Fibroblast of peridontal ligament (primary cell): Measurements from ENCODE around the gene CCNT2.
"Not testable (repeated sequence)": the region's sequence is repeated elsewhere in the genome, so short reads cannot be mapped to it uniquely, and the experiment has no call there.

Experiments used
- DNase-seq: peaks from one replicate; pipeline ENCODE4 v3.0.0-alpha.2; 2010; ENCODE audit errors: extremely low read depth

CCNT2 gene

DNA sequence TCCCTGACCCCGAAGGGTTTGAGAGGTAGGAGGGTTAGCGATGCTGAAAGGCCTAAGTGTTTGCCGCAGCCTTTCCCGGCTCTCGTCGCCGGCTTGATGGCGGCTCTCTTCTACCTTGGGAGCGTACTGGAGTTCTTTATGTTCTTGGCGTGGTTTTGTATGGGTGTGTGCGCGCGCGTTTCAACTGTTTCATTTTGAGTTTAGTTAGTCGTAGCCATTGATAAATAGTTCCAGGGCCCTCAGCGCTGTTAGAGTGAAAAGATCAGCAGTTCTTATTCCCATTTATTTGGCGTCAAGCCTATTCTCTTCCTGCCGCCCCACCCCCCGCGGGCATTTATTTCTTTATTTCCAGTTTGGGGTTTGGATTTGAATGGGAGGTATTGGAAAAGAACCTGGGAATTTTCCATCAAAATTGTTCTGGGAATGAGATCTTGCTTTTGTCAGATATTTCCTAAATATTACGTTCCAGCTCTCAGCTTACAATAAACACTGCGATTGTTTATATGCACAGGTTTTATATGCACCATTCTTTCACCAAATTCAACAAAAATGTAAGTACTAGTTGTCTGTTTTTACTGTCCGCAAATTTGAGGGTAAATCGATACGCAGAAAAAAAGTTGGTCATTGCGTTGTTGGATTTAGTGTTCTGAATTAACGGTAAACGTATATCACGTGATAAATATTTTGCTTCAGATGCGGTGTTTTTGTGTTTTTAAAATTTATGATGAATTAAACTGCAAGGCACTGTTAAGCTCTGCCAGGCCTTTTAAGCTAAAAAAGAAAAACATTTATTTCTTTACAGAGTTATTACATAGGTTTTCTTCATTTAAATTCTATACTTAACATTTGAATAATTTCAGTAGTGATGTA, 954 bp downstream of the CCNT2 start:
- DNase-seq, result peak; percentile 35

DNA sequence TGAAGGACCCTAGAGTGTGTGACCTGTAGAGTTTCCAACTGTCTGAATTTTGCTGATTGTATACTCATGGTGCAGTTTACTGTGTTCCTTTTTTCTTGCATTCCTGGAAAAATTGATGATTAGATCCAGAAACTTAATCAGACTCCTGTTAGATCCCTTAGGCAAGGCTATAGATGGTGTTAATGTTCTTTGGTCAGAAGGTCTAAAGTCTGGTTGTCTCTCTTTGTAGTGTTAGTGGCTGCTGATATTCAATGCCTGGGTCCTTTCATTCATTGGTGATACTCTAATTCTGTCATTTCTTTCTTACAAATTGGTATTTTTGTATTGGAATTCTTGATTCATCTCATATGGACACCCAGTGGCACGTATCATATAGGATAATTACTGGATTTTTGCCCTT, 6.3 kb downstream of the CCNT2 start:
- no peak for DNase-seq

DNA sequence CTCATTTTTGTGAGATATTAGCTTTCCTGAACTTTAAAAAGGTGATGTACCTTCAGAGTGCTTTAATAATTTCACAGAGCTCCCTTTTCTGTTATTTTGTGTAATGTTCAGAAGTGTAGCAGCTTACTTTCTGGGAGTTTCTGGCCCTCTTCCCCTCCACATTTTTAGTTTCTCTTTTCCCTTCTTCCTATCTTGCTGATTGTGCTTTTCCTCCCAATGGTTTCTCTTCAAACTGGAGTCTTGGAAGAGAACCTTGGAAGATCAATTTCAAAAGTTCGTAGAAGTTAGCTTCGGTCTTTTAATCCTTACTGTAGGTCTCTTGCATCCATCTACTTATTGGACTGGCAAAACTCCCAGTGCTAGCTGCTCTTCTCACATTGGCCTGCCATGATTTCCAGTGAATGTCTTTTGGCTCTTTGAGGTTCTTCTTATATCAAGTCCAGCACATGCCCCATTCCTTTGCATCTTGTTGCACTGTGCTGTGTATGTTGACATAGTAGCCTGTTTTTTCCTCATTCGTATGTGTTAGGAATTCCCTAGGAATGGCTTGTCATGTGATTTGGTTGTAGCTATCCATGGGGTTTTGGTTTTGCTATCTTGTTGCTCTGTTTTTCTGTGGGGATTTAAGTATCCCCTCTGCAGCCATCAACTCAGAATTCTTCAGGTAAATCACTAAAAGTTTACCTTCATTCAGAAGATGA, 7.8 kb downstream of the CCNT2 start:
- peak; percentile 41 for DNase-seq

DNA sequence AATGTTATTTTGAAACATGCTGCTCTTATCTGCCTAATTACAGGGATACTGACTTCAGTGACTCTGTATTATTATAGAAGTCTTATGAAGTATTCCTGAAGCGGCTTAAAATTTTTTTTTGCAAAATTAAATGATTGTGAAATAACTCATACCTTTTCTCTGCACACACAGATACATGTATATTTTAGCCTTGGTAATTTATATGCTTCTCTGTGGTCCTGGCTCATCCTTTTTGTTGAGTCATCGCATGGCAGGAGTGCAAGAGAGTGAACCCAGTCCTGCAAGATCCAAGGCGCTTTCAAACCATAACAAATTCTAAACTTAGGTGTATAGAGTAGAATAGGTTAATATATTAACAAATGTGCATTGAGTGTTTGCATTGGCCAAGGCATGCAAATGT, 8.6 kb downstream of the CCNT2 start:
- peak; percentile 33 for DNase-seq

DNA sequence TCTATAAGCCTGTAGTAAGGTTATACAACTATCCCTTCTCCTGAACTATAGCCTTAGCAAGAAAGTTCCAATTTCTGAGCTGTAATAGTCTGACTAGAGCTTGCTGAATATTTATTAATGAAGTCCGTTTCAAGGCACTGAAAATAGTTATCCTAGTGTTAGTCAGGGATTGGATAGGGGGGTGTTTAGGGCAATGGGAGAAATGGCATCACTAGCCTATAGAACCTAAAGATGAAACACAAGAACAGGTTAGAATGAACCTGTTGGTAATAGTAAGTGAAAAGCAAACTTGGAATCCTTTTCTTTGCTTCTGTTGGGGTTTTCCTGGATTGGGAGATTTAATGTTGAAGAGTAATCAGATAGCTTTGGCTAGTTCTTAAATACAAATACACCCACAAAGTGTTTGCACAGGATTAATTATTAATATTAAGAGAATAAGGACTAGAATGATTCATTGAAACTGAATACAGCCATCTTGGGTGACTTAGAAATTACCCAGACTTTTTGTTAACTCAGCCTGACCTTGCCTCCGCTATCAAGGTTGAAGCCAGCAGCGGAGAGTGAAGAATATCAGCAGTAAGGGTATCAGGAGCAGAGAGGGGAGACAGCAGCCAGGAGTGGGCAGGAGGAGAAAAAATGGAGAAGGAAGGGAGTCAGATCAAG, 14.4 kb downstream of the CCNT2 start:
- DNase-seq, result no peak

DNA sequence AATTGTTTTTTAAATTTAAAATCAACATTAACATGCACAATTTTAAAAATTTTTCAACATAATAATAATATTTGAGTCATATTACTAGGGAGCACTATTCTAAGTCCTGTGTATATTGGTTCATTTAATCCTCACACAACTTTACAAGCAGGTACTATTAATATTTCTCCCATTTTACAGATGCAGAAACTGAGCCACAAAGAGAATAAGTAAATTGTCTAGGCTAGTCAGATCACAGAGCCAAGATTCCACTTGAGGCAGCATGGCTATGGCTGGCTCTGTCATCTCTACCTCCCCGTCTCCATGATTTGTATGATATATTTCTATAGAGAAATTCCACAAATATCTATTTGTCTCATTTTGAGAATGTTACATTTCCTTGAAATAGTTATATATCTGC, 15.1 kb downstream of the CCNT2 start:
- DNase-seq, result no peak

DNA sequence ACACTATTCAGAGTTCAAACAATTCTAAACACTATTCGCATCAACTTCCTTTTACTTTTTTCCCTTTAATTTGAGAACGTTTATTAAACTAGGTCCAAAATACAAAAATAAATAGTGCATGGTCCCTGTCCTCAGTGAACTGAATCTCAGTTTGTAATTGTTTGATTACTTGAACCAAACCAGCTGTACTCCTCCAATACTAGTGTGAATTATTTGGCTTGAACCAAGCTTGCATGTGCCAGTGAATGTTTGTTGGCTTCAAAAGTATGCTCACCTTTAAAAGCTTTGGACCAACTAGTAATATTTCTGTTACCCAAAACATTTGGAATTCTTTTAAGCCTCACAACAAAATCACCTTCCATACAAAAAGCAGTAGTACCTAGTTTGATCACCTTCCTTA, 15.5 kb downstream of the CCNT2 start:
- DNase-seq, result no peak

DNA sequence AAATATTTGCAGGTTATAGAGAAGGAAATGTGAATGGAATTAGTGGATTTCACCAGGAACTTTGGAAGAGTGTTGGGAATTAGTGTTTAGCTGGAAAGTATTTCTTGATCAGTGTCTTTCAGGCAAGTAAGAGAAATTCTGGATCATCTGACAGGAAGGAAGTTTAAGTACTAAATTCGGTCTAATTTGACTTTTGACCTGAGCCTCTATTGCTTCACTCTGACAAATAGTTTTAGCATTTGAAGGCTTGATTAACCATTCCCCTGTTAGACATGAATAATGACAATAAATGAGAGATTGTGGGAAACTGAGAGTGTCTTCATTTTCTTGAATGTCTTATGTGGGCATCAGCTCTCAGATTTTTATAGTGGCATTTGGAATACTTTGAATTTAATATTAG, 16.0 kb downstream of the CCNT2 start:
- DNase-seq, result no peak

DNA sequence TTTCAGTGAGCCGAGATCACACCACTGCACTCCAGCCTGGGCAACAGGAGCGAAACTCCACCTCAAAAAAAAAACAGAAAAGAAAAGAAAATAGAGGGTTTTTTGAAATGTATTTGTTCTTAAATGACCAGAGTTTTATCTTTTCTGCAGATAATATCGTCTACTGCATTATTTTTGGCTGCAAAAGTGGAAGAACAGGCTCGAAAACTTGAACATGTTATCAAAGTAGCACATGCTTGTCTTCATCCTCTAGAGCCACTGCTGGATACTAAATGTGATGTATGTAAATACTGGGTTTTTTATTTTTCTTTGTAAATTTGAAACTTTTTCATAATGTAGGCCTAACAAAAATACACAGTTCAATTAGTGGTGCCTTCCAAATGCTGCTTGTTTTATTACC, 18.1 kb downstream of the CCNT2 start:
- DNase-seq, result no peak

DNA sequence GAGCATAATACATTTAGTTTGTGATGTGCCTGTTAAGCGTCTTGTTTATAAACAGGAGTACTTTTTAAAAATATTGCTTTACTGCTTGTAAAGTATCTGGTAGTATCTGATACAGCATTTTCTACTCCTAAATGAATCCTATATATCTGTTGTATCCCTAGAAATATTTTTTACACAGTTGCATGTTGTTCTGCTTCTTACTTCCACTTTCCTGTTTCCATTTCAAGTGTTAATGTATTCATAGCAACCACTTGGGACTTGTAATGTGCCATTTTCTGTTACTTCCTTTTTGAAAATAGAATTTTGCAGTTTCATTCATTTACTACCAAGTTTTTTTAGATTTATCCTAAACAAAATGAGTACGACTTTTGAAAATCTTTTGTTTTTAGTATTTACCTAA, 24.9 kb downstream of the CCNT2 start:
- no peak for DNase-seq

DNA sequence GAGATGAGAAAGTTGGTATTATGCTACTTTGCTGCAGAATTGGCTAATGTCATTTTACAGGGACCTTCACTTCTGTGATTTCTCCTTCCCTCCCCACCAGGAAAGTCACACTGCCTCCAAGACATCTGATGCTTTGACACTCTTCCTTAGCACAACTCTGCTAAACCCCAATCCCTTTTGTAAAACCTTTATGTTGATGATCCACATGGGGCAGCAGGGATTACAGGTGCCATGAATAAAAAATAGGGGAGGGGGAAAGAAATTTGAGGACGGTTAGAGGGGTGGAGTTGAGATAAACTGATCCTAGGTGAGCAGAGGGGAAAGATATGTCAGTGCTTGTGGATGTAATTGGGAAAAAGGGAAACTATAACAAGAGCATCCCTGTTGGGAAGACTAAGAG, 26.4 kb downstream of the CCNT2 start:
- DNase-seq, result no peak

DNA sequence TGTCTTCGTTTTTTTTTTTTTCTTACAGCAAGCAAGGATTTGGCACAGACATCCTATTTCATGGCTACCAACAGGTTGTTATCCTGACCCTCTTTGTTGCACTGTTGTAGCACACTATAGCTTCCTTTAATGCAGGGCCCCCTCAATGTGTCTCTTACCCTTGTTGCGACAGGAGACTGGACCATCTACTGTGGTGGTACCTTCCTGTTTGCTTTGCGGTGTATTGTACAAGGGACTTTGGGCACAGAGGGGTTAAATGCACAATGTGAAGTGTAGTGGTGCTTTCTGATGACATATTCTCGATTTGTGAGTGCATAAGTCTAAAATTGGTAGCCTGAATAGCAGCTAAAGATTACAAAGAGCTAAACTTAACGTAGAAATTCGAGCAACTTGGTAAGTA, 27.5 kb downstream of the CCNT2 start:
- DNase-seq, result no peak

DNA sequence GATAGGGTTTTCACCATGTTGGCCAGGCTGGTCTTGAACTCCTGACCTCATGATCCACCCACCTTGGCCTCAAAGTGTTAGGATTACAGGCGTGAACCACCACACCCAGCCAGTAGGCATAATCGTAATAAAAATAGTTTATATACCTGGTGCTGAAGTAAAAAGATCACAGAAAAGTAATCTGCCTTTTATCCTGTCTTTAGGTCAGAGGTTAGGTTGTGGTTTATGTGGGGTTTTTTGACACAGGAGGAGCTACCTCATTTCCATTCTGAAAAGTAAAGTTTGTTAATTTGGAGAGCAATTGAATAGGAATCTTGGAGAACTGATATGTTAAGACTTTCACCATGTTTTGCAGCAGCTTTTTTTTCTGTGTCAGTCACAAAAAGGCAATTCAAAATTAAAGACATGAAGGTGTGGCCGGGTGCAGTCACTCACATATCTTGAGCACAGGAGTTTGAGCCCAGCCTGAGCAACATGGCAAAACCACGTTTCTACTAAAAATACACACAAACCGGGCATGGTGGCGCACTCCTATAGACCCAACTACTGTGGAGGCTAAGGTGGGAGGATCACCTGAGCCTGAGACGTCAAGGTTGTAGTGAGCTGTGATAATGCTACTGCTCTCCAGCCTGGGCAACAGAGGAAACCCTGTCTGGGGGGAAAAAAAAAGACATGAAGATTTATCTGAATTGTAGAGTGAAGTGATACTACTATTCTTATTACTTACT, 31.5 kb downstream of the CCNT2 start:
- DNase-seq, result no peak

DNA sequence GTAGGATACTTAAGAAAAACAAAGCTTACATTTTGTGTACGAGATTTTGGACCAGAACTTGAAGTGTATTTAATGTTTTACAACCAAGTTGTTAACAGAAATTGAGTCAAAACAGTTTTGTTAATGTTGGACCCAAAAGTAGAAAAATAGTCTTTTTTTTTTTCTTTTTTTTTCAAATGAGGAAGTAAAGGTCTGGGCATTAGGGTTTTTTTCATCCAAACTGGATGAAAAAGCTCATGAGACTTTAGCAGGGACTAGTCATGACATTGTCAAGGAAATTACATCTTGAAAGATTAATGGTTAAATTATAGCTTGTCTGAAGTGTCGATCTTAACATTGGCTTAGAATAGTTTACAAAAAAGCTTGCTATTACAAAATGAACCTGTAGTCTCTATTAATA, 32.3 kb downstream of the CCNT2 start:
- DNase-seq, result no peak

DNA sequence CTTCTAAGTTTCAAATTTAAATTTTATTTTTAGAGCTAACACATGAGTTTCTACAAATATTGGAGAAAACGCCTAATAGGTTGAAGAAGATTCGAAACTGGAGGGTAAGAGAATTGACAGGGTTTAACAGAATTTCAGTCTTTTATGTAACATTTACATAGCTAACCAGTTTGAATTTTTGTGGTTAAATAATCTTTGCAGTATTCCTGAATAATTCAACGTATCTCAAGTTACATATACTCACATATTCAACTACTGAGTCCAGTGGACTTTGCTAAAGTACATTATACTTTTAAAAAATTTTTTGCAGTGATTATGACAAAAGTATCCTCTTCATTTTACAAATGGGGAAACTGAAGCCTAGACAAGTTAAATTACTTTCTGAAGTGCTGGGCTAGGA, 34.0 kb downstream of the CCNT2 start:
- peak; percentile 44 for DNase-seq

DNA sequence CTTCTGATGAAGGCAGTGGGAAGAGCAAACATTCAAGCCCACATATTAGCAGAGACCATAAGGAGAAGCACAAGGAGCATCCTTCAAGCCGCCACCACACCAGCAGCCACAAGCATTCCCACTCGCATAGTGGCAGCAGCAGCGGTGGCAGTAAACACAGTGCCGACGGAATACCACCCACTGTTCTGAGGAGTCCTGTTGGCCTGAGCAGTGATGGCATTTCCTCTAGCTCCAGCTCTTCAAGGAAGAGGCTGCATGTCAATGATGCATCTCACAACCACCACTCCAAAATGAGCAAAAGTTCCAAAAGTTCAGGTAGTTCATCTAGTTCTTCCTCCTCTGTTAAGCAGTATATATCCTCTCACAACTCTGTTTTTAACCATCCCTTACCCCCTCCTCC, 35.4 kb downstream of the CCNT2 start:
- no peak for DNase-seq

DNA sequence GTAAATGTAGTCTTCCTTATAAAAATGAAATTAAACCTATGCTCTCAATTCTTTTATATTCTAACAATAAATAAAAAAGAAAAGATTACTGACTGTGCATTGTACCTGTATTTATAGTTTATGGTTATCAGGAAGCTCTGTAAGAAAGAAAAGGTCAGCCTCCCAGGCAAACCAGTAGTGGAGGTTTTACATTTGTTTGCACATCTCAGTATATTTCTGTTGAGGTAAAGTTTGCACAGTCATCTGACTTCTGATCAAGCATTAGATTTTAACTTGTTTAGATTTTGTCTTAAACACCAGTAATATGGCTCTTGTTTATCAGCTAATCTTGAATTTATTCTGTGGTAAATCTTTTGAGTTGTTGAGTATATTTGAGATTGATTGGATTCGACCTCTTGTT, 37.1 kb downstream of the CCNT2 start:
- no peak for DNase-seq

DNA sequence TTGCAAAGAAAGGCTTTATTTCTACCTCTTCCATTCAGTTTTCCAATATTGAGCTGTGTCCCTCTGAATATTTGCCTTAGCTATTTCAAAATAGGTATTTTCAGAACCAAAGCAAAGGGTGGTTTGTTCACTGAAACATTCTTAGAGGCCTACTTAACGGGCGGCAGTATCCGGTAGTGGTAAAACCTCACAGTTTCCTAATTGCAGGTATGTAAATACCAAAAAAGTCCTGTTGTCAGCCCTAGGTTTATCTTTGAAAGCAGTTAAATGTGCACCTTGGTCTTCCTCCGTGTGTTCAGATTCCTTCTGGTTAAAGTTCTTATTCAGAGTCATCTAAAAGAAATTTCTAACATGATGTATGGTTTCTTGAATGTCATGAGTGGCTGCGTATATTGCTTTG, 38.9 kb downstream of the CCNT2 start:
- DNase-seq, result no peak

DNA sequence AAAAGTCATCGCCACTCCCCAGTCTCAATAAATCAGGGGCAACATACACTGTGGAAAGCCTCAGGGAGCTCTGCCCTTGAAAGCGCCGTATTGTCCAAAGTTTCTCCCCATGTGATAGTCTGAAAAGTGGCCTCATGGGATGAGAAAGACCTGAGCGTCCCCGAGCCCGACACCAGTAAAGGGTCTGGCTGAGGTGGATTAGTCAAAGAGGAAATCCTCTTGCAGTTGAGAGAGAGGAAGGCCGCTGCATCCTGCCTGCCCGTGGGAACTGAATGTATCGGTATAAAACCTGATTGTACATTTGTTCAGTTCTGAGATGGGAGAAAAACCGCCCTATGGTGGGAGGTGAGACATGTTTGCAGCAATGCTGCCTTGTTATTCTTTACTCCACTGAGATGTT, 48.5 kb downstream of the CCNT2 start:
- not testable (repeated sequence) for DNase-seq

DNA sequence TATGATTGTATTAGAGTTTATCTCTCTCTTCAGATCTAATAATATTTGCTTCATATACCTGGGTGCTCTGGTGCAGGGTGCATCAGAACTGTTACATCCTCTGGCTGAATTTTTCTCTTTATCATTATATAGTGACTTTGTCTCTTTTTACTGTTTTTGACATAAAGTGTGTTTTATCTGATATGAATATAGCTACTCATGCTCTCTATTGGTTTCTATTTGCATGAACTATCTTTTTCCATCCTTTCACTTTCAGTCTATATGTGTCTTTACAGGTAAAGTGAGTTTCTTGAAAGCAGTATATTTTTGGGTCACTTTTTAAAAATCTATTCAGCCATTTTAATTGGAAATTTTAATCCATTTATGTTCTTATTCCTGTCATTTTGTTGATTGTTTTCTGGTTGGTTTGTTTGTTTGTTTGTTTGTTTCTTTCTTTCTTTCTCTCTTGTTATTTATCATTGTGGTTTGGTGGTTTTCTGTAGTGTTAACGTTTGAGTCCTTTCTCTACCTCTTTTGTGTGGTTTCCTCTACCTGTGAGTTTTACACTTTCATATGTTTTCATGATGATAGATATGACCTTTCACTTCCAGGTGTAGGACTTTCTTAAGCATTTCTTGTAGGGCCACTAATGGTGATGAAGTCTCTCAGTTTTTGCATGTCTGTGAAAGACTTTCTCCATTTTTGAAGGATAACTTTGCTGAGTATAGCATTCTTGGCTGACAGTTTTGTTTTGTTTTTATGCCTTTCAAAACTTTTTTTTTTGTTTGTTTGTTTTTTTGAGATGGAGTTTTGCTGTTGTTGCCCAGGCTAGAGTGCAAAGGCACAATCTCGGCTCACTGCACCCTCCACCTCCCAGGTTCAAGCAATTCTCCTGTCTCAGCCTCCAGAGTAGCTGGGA, 54.9 kb downstream of the CCNT2 start:
- DNase-seq, result no peak
